Endodermal cell (in vitro differentiated cells): ENCODE measurements around the gene TRMT13. TPM values are rescaled to one million over a fixed set of nuclear protein-coding genes. Genes with fewer than 3 reads are reported as not detected.
"Not testable (repeated sequence)": the region's sequence is repeated elsewhere in the genome, so short reads cannot be mapped to it uniquely, and the experiment has no call there.

Experiments
- DNase-seq: peaks from one replicate; pipeline ENCODE4 v3.0.0-alpha.2; 2017
- H3K27ac ChIP-seq: 2 replicates; pipeline ENCODE4 v1.5.1; 2013; ENCODE audit warnings: mild to moderate bottlenecking, low read depth, low read length, moderate library complexity
- H3K27me3 ChIP-seq: 2 replicates; pipeline ENCODE4 v1.6.1; 2013; ENCODE audit warnings: mild to moderate bottlenecking, low read length, moderate library complexity; ENCODE audit not compliant: insufficient read depth, control insufficient read depth, poor library complexity, severe bottlenecking
- H3K36me3 ChIP-seq: 2 replicates; pipeline ENCODE4 v1.7.0; 2013; ENCODE audit warnings: mild to moderate bottlenecking, low read length, moderate library complexity; ENCODE audit not compliant: control insufficient read depth, insufficient read depth
- H3K4me1 ChIP-seq: one replicate; pipeline ENCODE4 v1.7.0; 2013; ENCODE audit warnings: low read length; ENCODE audit not compliant: control insufficient read depth, insufficient read depth
- H3K4me3 ChIP-seq: 2 replicates; pipeline ENCODE4 v1.5.1; 2013; ENCODE audit warnings: mild to moderate bottlenecking, low read length, moderate library complexity
- H3K9ac ChIP-seq: 2 replicates; pipeline ENCODE4 v1.6.1; 2013; ENCODE audit warnings: mild to moderate bottlenecking, low read length, moderate library complexity; ENCODE audit not compliant: poor library complexity, severe bottlenecking; ENCODE audit errors: extremely low read depth
- H3K9me3 ChIP-seq: 2 replicates; pipeline ENCODE4 v1.6.1; 2013; ENCODE audit warnings: mild to moderate bottlenecking, low read length, moderate library complexity; ENCODE audit not compliant: control insufficient read depth
- H3K27ac Mint-ChIP-seq: 2 replicates; pipeline ENCODE4 v1.8.0; 2020; ENCODE audit warnings: mixed read lengths
- H3K27me3 Mint-ChIP-seq: 2 replicates; pipeline ENCODE4 v1.8.0; 2021; ENCODE audit warnings: mild to moderate bottlenecking, mixed read lengths; ENCODE audit not compliant: insufficient read depth
- H3K36me3 Mint-ChIP-seq: 2 replicates; pipeline ENCODE4 v1.8.0; 2020; ENCODE audit warnings: low read depth, mixed read lengths
- H3K4me1 Mint-ChIP-seq: 2 replicates; pipeline ENCODE4 v1.8.0; 2020; ENCODE audit warnings: mixed read lengths
- H3K4me3 Mint-ChIP-seq: 2 replicates; pipeline ENCODE4 v1.8.0; 2020; ENCODE audit warnings: mild to moderate bottlenecking, moderate library complexity, mixed read lengths
- H3K9me3 Mint-ChIP-seq: 2 replicates; pipeline ENCODE4 v1.8.0; 2020; ENCODE audit warnings: mild to moderate bottlenecking, mixed read lengths
- WGBS, 2 experiments: methylation state at CpG; one replicate each; pipeline versions ENCODE4 v1.1.5 to v1.1.7; 2013; ENCODE audit warnings: missing lambda C conversion rate in 2 of 2, mixed read lengths in 1 of 2; ENCODE audit not compliant: insufficient coverage in 1 of 2, insufficient read length in 1 of 2; 5-methylcytosine and 5-hydroxymethylcytosine counted together
- total RNA-seq, 2 donors: library from RNA; stranded (reverse); fragmentation: NEBNext Ultra II Directional in 1 of 2; extraction: Animal tissue kit (Norgen Biotek cat#: 25700) in 1 of 2; gene quantifications; 2 replicates in 1 of 2; 3 replicates in 1 of 2; pipeline ENCODE4 v1.2.1, GENCODE V29; 2021
- TF ChIP-seq, protein P1 (sequence below): fragments of 200-600 bp; sonication (generic); conservative IDR thresholded peaks from 2 replicates; pipeline ENCODE4 v1.5.0; 2021; ENCODE audit warnings: antibody characterized with exemption, mild to moderate bottlenecking

TRMT13 gene
- total RNA-seq, 2 donors from 2014 or later: 11.4 to 18.9 TPM

DNA sequence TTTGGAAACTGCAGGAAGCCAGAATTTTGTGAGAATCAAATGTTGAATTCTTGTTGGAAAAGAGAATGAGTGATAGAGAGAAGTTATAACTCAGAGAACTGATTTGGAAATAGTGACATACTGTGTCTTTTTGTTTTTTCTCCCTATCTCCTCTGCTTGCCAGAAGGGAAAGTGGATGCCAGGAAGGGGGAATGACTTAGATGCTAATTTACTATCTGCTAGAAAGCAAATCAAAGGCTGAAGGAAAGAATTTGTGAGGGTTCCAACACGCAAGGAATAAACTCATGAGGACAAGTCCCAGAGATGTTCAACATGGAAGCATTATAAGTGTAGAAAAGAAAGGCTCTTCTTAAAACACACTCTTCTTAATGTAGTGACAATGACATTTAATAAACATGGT lies 65.6 kb downstream of the TRMT13 start:
- Histone ChIP-seq H3K4me3 (no peak overlapping the region), H3K4me1 (peaks cover 2% of the 10 kb centered on the region), H3K9me3 (peaks cover 7% of the 10 kb centered on the region), H3K9ac (no peak overlapping the region), H3K36me3 (peaks cover 65% of the 10 kb centered on the region), H3K27ac (no peak overlapping the region), H3K27me3 (no peaks in the 10 kb centered on the region)
- no peak for DNase-seq
- Mint-ChIP-seq H3K27ac (peak overlapping the region; percentile 73), H3K27me3 (no peaks in the 10 kb centered on the region), H3K9me3 (no peaks in the 10 kb centered on the region), H3K4me3 (no peak overlapping the region), H3K36me3 (peaks cover 64% of the 10 kb centered on the region), H3K4me1 (peaks cover 14% of the 10 kb centered on the region)
- WGBS, 2 experiments: 80 to 100% methylated on average over 1 of the region's 1 CpG
- TF ChIP-seq, protein P1, sequence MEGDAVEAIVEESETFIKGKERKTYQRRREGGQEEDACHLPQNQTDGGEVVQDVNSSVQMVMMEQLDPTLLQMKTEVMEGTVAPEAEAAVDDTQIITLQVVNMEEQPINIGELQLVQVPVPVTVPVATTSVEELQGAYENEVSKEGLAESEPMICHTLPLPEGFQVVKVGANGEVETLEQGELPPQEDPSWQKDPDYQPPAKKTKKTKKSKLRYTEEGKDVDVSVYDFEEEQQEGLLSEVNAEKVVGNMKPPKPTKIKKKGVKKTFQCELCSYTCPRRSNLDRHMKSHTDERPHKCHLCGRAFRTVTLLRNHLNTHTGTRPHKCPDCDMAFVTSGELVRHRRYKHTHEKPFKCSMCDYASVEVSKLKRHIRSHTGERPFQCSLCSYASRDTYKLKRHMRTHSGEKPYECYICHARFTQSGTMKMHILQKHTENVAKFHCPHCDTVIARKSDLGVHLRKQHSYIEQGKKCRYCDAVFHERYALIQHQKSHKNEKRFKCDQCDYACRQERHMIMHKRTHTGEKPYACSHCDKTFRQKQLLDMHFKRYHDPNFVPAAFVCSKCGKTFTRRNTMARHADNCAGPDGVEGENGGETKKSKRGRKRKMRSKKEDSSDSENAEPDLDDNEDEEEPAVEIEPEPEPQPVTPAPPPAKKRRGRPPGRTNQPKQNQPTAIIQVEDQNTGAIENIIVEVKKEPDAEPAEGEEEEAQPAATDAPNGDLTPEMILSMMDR: no peak

DNA sequence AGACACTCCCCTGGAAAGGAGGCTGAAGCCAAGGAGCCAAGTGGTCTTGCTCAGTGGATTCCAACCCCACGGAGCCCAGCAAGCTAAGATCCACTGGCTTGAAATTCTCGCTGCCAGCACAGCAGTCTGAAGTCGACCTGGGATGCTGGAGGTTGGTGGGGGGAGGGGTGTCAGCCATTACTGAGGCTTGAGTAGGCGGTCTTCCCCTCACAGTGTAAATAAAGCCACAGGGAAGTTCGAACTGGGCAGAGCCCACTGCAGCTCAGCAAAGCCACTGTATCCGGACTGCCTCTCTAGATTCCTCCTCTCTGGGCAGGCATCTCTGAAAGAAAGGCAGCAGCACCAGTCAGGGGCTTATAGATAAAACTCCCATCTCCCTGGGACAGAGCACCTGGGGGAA lies 67.1 kb downstream of the TRMT13 start:
- WGBS, 2 experiments: 38 to 52% methylated on average over 2 to 6 of the region's 6 CpGs

More for the DNA sequence above, 67.1 kb downstream of the TRMT13 start:
- peaks cover 52% of the 10 kb centered on the region for H3K36me3 ChIP-seq
- not testable (repeated sequence) for H3K9ac ChIP-seq, H3K4me1 ChIP-seq, H3K4me3 Mint-ChIP-seq, H3K27me3 Mint-ChIP-seq, H3K9me3 ChIP-seq, H3K9me3 Mint-ChIP-seq, H3K4me3 ChIP-seq, H3K27me3 ChIP-seq, H3K27ac ChIP-seq
- Mint-ChIP-seq H3K4me1 (peaks cover 14% of the 10 kb centered on the region), H3K27ac (peak overlapping the region; percentile 76), H3K36me3 (peaks cover 73% of the 10 kb centered on the region)
- DNase-seq: peak; percentile 82

Other genes starting within 250 kb of the TRMT13 start
- gene SLC35A3, start 163.2 kb upstream of the TRMT13 start, total RNA-seq: 10 to 100 TPM; 41.2 to 47.0 TPM
- gene SASS6, start 233 bp upstream of the TRMT13 start, total RNA-seq: 10 to 100 TPM in 1 of 2 donors, 1 to 10 TPM in 1; 8.8 to 15.3 TPM
- under 1 TPM; 0.24 to 0.84 TPM for gene LRRC39, start 45.1 kb downstream of the TRMT13 start, total RNA-seq
- 10 to 100 TPM; 23.0 to 24.6 TPM for gene DBT, start 116.7 kb downstream of the TRMT13 start, total RNA-seq
- 10 to 100 TPM; 46.0 to 49.8 TPM for gene RTCA, start 133.1 kb downstream of the TRMT13 start, total RNA-seq
- gene CDC14A, start 219.3 kb downstream of the TRMT13 start, total RNA-seq: 10 to 100 TPM; 14.5 to 17.6 TPM